ENCODE data around the gene TTLL8.
"Not testable (repeated sequence)": the region's sequence is repeated elsewhere in the genome, so short reads cannot be mapped to it uniquely, and the experiment has no call there.

The TTLL8 gene

DNA sequence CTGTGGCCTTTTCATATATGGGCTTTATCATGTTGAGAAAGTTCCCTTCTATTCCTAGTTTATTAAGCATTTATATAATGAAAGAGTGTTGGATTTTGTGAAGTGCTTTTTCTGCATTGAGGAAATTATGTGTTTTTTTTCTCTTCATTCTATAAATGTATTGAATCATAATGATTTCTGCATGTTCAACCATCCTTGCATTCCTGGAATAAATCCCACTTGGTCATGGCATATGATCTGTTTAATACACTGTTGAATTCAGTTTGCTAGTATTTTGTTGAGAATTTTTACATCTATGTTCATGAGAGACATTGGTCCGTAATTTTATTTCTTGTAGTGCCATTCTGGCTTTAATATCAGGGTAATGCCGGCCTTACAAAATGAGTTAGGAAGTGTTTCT lies 71.8 kb downstream of the TTLL8 start:
- DNase-seq (ENCODE audit: low spot score), result no peak

DNA sequence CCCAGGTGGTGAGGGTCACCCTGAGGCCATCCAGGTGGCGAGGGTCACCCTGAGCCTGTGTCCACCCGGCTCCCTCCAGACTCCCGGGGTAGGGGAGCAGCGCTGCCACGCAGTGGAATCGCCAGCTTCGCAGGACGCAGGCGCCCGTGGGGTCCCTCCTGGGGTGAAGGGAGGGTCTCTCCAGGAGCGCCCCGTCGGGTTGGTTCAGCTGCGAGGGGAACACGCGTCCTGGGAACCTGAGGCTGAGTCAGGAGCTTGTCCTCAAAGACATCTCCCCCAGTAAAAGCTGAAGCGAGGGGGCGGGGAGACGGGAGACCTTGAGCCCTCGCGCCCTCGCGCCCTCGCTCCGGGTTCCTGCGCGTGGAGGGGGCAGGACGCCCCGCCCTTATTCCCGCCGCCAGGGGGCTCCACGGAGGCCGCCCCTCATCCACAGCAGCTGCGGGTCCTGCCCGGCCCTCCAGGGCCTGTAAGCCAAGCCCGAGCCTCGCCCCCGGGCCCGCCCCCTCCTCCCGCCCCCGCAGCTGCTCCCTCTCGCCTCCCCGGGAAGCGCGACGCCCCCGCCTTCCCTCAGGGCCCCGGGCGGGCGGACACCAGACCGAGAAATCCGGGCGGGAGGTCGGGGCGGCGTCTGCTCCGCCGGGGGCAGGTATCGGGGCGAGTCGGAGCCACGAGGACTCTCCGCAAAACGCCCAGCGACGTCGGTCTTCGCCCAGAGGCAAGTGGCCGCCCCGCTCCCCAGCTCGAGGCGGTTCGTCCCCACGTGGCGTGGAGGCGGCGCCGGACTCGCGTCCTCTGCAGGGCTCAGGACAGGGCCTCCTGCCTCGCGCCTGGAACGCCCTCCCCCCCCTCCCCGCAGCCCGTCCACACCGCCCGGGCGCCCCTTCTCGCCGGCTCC lies 74.7 kb downstream of the TTLL8 start:
- peak; percentile 70 for DNase-seq (ENCODE audit: low spot score)

DNA sequence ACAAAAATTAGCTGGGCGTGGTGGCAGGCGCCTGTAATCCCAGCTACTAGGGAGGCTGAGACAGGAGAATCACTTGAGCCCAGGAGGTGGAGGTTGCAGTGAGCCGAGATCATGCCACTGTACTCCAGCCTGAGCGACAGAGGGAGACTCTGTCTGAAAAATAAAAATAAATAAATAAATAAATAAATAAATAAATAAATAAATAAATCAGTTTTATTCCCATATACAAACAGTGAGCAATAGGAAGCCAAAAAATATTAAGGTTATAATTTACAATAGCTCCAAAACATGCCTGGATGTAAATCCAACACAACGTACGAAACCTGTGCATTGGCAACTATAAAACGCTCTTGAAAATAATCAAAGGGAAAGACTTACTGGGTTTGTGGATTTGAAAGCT lies 76.3 kb downstream of the TTLL8 start:
- not testable (repeated sequence) for DNase-seq (ENCODE audit: low spot score)

DNA sequence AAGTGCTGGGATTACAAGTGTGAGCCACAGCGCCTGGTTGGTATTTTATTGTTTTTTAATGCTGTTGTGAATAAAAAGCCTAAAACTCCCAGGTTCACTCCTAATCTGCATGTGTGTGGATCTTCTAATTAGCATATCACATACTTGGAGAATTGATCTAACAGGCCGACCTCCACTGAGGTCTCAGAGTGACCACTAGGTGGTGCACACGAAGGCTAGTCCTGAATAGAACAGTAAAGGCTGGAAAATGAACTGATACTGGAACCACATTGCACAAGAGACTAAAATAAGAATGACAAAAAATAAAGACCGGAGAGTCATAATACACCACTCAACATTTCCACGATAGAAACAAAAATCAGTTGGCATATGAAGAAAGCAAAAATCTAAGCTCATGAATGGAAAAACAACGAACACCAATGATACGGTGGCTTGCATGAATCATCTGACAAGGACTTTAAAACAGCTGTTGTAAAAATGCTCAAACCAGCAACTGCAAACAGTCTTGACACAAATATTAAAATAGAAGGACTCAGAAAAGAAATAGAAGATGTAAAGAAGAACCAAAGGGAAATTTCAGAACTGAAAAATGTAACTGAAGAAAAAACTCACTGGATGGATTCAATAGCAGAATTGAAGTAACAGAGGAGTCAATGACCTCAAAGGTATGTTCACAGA lies 78.4 kb downstream of the TTLL8 start:
- peak; percentile 49 for DNase-seq (ENCODE audit: low spot score)

DNA sequence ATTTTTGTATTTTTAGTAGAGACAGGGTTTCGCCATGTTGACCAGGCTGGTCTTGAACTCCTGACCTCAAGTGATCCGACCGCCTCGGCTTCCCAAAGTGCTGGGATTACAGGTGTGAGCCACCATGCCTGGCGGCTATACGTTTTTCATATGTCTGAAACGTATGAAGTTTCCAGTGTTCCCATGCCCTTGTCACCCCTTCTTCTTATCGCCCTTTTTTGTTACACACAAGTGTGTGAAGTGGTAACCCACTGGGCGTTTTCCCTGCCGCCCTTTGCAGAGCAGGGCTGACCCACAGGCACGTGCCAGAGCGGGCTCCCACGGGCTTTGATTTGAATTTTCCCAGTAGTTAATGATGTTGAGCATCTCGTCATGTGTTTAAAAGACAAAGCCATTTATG lies 80.5 kb downstream of the TTLL8 start:
- DNase-seq (ENCODE audit: low spot score), result peak; percentile 27

DNA sequence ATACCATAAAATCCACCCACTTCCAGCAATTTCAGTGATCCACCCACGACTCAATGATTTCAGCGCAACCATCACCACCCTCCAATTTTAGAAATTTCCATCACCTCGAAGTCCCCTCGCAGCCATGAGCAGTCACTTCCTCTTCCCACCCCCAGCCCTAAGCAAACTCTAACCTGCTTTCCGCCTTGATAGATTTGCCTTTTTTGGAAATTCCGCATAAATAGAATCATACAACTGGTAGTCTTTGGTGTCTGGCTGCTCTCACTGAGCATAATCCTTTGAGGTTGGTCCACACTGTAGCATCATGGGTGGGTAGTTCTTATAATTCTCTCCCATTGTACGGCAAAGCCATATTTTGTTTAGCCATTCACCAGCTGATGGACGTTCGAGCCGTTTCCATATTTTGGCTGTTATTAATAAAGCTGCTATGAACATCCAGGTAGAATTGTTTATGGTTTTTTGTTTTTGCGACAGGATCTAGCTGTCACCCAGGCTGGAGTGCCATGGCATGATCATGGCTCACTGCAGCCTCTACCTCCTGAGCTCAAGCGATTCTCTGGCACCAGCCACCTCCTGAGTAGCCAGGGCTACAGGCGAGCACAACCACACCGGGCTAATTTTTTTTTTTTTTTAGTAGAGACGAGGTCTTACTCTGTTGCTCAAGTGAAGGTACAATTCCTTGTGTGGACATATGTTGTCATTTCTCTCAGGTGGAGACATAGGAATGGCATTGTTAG lies 81.5 kb downstream of the TTLL8 start:
- DNase-seq (ENCODE audit: low spot score), result peak; percentile 26

DNA sequence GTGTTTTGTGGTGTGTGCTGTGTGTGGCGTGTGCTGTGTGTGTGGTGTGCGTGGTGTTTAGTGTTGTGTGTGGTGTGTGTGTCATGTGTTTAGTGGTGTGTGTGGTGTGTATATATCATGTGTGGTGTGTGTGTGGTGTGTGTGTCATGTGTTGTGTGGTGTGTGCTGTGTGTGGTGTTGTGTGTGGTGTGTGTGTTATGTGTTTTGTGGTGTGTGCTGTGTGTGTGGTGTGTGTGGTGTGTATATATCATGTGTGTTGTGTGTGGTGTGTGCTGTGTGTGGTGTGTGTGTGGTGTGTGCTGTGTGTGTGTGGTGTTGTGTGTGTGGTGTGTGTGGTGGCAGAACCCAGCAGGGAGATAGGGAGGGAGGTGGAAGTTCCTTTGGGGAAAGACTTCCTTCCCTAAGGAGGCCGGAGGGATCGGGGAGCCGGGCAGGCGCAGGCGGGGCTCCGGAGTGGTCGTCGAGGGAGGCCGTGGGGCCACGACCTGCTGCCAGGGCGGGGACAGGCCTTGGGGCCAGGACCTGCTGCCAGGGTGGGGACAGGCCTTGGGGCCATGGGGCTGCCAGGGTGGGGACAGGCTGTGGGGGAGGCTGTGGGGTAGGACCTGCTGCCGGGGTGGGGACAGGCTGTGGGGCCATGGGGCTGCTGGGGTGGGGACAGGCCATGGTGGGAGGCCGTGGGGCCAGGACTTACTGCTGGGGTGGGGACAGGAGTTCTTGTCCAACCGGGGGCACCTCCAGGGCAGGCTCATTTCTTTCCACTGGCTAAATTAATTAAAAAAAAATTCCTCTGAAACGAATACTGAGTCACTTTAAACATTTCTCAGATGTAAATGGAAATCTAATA lies 82.3 kb downstream of the TTLL8 start:
- DNase-seq (ENCODE audit: low spot score), result peak; percentile 58

DNA sequence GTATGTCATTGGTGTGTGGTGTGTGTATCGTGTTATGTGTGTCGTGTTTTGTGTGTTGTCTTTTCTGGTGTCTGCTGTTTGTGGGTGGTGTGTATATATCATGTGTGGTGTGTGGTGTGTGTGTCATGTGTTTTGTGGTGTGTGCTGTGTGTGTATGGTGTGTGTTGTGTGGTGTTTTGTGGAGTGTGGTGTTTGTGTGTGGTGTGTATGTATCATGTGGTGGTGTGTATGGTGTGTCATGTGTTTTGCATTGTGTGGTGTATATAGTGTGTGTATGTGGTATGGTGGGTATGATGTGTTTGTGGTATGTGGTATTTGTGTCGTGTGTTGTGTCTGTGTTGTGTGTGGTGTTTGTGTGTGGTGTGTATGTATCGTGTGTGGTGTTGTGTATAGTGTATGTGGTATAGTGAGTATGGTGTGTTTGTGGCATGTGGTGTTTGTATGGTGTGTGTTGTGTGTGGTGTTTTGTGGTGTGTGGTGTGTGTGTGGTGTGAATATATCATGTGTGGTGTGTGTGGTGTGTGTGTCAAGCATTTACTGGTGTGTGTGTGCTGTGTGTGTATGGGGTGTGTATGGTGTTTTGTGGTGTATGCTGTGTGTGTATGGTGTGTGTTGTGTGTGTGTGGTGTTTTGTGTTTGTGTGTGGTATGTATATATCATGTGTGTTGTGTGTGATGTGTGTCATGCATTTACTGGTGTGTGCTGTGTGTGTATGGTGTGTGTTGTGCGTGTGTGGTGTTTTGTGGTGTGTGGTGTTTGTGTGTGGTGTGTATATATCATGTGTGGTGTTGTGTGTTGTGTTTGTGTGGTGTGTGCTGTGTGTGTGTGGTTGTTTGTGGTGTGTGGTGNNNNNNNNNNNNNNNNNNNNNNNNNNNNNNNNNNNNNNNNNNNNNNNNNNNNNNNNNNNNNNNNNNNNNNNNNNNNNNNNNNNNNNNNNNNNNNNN lies 84.8 kb downstream of the TTLL8 start:
- DNase-seq (ENCODE audit: low spot score), result peak; percentile 48

DNA sequence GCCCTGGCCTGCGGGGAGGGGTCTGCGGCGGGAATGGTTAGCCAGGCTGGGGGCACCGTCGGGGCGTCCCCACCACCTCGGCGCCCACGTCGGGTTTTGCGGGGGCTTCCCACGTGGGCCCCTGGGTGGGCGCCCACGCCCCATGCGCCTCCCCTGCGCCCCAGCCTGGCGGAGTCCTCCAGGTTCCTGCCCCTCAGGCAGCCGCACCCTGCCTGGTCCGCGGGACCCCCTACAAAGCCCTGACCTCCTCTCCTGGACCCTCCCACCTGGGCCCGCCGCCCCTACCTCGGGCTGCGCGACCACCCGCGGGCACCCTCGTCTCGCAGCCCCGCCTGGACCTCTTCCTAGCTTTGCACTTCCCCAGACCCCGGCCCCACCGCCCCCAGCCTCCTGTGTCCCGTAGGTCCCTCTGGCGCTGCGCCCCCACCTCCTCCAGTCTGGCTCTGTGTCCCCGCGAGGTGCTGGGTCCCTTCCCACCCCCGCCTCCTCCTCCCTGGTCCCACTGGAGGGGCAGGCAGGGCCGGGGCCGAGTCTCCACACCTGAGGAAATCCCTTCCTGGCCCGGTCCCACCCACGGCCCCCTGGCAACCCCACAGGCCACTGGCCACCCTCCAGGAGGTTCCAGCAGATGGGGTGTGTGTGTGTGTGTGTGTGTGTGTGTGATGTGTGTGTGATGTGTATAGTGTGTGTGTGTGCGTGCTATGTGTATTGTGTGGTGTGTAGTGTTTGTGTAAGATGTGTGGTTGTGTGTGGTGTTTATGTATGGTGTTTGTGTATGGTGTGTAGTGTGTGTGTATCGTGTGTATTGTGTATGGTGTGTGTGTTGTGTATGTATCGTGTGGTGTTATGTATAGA lies 85.7 kb downstream of the TTLL8 start:
- peak; percentile 49 for DNase-seq (ENCODE audit: low spot score)

DNA sequence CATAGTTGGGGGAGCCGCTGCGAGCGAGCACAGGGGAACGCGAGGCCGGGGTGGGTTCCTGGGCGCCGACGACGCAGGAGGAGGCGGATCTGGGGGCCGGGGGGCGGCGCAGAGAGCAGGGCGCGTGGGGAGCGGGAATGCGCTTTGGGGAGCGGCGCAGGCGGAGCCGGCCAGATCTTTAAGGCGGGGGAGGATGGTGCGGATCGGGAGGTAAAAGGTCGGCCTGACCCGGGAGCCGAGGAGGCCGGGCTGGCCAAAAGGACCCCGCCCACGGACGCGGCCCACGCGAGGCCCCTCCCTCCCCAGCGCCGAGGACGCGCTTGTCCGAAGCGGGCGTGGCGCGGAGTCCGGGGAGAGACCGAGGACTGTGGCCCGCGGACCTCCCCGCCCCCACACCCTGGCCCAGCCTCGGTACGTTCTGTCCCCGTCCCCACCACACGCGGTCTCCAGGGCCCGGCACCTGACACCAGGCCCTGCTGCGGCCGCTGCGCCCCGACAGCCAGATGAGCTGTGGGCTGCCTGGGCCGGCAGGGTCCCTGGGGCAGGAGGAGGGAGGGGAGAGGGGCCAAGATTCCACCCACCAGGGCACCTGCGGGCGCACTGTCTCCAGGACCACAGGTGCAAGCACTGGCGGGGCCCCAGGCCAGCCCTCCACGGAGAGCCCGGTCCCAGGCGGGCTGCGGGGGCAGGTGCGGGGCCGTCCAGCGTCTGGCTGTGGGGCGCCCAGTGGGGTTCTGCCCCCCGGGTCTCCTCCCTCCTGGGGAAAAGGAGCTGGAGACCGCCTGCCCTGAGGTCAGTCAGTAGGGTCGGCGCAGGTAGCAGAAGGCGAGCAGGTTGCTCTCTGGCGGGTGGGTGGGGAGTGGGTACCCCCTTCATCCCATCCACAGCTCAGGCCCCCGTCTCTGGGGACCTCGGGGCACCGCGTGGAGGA lies 86.6 kb downstream of the TTLL8 start:
- DNase-seq (ENCODE audit: low spot score), result peak; percentile 63

DNA sequence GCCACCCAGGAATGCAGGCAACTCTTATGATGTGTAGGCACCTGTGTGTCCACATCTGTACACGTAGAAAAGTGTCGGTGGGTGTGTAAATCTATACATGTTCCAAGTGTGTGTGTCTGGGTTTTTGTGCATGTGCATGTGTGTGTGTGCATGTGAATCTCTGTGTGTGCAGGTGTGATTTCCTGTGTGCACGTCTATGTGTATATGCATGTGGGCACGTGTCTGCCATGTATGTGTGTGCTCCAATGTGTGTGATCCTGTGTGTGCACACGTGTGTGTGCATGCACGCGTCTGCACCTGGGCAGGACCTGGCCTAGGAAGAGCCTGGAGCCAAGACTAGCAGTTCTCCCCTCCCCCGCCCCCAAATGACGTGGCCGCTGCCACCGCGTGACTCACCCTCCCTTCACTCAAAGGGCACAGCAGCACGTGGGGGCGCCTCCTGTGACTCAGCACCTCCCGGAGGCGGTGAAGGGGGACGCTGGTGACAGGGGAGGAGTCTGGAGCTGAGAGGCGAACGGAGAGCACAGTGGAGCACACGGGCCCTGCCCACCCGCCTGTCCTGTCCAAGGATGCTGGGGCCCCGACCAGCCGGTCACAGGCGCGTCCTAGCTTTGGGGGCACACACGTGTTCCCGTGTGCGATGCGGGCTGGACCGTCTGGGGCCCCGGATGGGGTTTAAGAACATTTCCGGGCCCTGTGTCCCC lies 87.4 kb downstream of the TTLL8 start:
- DNase-seq (ENCODE audit: low spot score), result peak; percentile 79

DNA sequence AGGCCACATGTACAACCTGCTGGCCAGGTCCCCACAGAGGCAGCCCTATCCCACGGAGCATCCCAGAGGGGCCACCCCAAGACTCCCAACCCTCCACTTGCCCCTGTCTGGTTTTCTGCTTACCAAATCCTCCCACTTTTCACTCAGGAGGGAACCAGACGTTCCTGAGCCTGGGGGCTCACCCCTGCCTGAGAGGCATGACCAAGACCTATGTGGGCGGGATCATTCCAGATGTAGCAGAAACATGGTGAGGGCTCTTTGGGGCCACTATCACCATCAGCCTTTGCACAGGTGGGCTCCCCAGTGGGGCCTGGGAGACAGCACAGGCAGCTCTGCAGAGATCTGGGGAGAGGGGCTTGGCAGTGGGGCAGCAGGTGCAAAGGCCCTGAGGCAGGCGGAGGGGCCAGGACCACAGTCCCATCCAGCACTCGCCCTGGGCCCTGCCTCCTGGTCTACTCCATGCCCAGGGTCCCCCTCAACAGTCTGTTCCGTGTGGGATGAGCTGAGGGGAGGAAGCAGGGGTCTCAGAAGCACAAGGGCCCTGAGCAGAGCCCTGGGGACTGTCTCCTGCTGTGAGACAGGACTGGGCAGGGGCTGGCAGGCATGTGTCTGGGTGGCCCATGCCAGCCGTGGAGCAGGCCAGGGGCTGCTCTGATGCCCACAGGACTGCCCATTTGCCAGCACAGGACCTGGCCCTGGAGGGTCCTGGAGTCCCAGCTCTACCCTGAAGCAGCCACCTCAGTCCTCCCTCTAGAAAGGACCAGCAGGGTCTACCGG lies 88.2 kb downstream of the TTLL8 start:
- peak; percentile 49 for DNase-seq (ENCODE audit: low spot score)

DNA sequence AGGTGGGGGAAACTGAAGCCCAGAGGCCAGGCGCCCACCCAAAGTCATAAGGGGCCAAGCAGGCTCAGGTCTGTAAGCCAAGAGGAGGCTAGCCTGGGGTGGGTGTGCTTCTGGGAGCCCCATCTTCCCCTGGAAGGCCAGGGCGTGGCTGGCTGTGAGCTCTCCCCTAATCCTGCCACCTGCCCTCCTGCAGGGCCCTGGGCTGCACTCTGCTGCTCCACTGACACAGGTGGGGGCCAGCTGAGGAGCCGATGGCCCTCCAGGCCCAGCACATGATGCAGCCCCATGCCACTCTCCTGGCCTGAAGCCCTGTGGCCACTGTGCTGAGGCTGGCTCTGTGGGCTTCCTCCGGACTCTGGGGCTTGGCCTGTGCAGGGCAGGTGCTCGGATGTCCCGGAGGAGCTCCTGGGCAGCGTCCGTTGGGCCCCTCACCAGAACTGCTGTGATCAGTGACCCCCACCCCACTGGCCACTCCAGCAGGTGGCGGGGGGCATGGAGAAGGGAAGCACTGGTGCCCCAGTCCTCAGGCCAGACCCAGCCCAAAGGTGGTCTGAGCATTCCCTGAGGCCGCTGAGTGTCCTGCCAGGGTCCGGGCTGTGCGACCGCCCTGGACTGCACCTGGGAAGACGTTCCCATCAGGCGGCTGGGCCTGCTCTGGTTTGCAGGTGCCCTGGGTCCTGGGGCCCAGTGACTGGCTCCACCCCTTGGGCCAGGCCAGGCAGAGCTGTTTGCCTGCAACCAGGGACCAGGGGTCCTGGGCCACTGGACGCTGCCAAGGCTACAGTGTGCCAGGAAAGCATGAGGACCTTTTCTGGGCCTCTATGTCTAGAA lies 89.1 kb downstream of the TTLL8 start:
- DNase-seq (ENCODE audit: low spot score), result peak; percentile 49
